ENCODE data around the gene CDH12.
"Not testable (repeated sequence)": the region's sequence is repeated elsewhere in the genome, so short reads cannot be mapped to it uniquely, and the experiment has no call there.

The CDH12 gene

DNA sequence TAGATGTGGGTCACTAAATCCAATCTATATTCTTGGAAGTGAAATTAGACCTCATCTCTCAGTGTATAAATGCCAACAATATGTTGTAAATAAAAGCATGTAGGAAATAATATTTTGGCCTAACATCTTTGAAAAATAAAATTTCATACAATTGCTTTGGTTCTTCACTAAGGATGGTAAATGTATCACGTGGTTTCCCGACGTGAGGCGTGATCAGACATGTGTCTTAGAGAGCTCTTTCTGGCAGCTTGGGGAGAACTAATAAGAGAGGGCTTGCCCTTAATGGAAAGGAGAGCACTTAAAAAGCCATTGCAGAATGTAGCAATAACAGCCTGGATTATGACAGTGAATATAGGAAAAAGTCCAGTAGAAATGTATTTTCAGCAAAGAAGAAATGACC is 602.6 kb downstream of the CDH12 start:
- no peak for DNase-seq

GRCh38 chr5:22249209-22249729 is 603.9 kb downstream of the CDH12 start:
- no peak for DNase-seq

- no peak for DNase-seq
Measured at GRCh38 chr5:22245770-22246169, 607.4 kb downstream of the CDH12 start.

DNA sequence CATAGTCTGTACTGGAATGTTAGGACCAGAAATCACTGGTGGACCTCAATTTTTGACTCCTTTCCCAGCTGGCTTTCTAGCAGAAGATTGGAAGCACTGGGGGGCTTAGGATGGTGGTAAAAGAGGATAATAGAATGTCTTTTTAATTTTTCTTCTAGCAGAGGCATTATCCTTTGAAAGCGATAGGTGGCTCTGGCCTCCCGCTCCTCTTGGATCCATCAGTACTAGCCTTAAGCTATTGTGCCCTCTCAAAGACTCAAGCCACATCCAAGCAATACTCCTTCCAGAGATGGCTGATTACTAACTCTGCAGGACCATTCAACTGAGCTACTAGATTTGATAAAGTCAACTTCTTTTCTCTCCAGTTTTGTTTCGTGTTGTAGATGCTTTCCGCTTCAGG is 610.6 kb downstream of the CDH12 start:
- no peak for DNase-seq

GRCh38 chr5:22238047-22238446 is 615.1 kb downstream of the CDH12 start:
- DNase-seq, result no peak

DNA sequence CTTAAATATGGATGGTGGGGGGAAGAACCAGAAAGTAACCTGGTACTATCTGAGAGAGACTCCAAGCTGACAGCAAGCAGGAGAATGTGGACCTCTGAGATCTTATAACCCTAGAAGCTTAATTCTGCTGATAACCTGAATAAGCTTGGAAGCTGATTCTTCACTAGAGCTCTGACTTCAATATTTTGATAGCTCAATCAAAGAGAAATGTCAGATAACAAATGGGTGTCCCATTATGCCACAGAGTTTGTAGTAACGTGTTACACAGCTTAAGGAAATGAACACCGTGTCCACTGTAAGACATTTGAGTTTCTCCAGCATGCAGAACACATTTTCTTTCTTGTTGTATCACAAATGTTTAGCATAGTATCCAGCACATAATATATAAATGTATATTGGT is 626.7 kb downstream of the CDH12 start:
- no peak for DNase-seq

GRCh38 chr5:22223079-22223478 is 630.1 kb downstream of the CDH12 start:
- no peak for DNase-seq

- DNase-seq, result not testable (repeated sequence)
Measured at GRCh38 chr5:22213703-22214495, 639.2 kb downstream of the CDH12 start.

DNA sequence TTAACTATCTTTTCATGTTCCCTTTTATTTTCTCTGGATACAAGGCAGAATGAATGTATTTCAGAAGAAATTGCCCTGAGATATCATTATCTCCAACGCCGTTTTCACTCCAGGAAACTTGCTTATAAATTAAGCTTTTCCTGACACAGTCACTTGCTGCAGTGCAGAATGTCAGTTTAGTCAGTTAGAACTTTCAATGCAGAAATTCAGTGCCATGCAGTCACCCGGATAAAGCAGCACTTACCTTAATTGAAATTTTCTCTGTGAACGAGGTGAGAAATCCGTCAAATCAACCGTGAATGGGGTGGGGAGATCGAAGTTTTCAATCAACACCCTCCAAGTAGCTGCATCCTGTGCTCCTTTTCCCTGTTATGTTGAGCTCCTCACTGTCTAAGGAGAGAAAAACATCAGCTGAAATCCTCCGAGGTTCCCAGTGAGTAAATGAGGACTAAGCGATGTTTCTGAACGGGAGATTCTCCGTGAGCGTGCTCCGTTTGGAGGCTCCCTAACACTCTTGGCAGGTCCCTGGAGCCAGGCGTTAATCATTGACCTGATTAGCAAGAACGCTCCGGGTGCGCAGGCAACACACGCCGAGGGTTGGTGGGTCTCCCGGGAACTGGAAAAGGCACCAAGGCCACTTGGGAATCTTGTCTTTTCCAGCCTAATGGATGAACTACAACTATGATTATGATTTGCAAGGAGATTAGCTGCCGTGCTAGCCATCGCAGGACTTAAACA is 640.7 kb downstream of the CDH12 start:
- not testable (repeated sequence) for DNase-seq

- DNase-seq, result not testable (repeated sequence)
Measured at GRCh38 chr5:22208463-22208862, 644.7 kb downstream of the CDH12 start.

- not testable (repeated sequence) for DNase-seq
Measured at GRCh38 chr5:22188651-22189050, 664.5 kb downstream of the CDH12 start.

DNA sequence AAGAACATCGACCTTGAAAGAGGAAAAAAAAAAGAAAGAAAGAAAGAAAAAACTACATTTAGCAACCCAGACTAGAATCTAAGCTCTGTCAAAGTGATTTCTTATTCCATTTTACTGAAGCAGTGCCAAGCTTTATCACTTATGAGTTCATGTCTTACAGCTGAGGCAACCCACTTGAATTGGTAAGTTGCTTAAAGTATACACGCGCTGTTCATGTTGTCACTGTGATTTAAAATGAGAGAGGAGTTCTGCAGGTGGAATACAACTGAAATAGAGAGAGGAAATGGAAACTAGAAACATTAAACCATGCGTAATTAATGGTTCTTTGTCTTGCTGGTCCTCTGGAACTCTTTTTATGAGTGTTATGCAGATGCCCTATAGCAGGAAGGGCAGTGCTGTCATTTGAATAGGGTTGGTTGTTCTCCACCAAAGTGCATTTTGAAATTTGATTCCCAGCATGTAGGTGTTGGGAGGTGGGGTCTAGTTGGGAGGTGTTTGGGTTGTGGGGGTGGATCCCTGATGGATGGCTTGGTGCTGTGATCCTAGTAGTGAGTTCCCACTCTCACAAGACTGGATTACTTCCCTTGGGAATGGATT is 665.4 kb downstream of the CDH12 start:
- DNase-seq, result not testable (repeated sequence)

DNA sequence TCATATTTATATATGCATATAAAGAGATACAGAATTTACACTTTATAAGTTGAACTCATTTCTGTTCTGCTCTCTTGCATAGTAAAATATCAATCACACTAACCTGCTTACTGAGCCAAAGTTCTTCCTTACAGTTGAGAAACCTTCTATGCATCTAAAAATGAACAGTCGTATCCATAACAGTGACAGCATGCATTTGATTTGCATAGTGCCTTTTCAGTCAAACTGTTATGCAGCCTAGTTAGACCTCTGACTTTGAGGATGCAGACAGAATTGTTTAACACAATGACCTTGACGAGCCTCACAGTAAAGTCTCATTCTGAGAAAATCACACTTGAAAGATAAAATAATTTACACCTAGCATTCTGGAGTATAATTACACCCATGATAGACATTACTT is 683.9 kb downstream of the CDH12 start:
- DNase-seq, result not testable (repeated sequence)

GRCh38 chr5:22168704-22169103 is 684.4 kb downstream of the CDH12 start:
- DNase-seq, result not testable (repeated sequence)

DNA sequence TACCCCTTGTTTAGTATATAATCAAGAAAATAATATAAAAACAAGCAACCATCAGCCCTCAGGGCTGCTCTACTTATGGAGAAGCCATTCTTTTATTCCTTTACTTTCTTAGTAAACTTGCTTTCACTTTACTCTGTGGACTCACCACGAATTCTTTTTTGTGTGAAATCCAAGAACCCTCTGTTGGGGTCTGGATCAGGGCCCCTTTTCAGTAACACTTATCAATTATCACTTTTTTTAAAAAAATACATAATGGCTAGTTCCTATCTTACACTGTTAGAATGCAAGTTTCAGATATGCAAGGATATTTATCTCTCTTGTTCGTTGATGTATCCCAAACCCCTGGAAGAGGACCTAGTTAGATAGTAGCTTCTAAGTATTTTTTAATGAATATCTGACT is 687.2 kb downstream of the CDH12 start:
- not testable (repeated sequence) for DNase-seq

- not testable (repeated sequence) for DNase-seq
Measured at GRCh38 chr5:22164910-22165748, 688.0 kb downstream of the CDH12 start.

DNA sequence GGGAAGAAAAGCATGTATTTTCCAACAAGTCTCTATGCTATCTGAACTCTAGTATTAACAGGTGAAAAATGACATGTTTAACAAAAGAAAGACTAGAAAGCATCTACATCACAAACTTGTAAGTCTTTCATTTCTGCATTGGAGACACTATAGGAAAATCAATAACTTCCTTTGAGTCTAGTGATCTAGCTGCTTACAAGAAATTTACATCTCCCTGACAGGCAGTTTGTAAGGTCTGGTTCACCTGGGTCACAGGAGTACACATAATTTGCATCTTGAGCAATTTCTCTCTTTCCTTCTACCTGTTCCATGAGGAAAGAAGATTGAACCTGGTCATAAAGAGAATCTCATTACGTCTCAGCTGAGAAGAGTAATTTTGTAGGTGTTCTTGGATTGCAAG is 696.2 kb downstream of the CDH12 start:
- DNase-seq, result not testable (repeated sequence)

GRCh38 chr5:22154779-22155178 is 698.4 kb downstream of the CDH12 start:
- DNase-seq, result not testable (repeated sequence)

DNA sequence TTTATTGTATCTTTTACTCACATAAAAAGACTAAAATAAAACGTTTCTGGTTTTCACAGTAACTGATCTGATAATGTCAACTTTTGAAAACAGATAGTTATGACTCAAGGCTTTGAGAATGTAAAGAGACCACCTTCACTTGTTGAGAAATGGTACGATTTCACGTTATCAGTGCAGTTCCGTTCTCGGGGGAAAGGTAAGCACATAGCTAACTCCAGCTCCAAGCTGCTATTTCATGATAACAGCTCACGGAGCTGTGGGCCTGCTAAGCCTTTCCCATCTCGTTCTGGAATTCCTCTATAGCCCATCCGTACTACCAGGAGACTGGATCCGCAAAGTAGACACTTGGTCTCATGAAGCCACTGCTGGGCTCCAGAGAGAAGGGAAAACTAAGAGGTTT is 701.3 kb downstream of the CDH12 start:
- DNase-seq, result not testable (repeated sequence)

GRCh38 chr5:22140418-22140817 is 712.7 kb downstream of the CDH12 start:
- DNase-seq, result not testable (repeated sequence)

DNA sequence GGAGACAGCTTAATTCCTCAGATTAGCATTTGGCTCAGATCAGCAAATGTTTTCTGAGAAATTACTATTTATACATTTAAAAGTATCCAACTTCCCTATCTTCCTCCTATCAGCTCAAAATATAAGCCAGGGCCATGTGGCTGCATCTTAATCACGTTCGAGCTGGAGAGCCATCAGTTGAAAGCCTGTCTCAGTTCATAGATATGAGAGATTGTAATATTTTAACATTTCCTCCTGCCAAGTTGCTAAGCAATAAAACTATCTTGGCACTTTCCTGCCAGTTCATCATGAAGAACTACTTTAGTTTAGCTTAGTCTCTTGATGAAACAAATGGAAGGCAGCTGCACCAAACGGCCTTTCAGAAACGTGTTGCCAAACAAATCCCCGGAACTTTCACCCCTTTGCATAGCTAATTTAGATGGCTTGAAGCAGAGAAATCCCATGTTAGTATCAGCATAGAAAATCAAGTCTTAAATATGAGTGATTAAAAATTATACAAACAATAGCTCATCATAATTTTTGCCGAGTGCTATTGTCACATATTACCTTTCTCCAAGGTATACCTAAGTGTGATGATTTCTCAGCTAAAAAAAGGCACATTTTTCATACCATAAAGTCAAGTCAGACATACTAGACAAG is 713.4 kb downstream of the CDH12 start:
- not testable (repeated sequence) for DNase-seq

DNA sequence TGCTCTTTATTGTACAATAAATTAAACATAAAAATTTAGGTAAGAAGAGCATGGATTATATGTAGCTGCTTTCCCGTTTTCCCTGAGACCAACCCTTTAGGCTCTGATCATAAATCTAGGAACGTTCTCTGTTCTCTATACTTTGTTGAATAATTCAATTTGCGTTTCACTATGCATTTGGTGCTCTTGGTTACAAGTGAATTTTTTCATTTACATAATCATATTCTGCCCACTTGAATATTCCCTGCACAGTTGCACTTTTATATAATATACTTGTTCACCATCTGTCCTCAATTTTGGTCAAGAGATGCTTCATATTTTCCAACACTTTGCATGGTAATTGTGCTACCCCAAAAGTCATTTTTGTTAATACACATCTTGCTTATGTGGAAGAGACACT is 741.8 kb downstream of the CDH12 start:
- no peak for DNase-seq
